ENCODE measurements around the gene TMTC2.

DNA sequence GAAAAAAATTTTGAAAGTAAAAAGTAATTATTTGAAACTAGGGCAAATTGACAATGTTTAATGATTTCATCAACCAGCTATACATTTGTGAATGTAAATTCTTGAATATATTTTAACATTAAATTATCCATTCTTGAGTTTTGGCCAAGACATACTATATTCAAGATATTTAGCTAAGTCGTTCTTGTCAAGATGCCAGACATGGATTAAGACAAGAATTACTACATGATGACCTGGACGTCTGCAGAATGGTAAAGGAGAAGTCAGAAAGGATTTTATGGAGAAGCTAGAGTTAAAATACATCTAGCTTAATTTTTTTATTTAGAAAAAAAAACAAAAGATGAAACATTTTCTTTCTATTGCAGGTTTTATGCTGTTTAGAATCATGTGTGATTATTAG lies 255.8 kb downstream of the TMTC2 start:
- TF ChIP-seq POLR2A (IDR thresholded peaks at IDR 0.05): no peak
- TF ChIP-seq, protein P1, sequence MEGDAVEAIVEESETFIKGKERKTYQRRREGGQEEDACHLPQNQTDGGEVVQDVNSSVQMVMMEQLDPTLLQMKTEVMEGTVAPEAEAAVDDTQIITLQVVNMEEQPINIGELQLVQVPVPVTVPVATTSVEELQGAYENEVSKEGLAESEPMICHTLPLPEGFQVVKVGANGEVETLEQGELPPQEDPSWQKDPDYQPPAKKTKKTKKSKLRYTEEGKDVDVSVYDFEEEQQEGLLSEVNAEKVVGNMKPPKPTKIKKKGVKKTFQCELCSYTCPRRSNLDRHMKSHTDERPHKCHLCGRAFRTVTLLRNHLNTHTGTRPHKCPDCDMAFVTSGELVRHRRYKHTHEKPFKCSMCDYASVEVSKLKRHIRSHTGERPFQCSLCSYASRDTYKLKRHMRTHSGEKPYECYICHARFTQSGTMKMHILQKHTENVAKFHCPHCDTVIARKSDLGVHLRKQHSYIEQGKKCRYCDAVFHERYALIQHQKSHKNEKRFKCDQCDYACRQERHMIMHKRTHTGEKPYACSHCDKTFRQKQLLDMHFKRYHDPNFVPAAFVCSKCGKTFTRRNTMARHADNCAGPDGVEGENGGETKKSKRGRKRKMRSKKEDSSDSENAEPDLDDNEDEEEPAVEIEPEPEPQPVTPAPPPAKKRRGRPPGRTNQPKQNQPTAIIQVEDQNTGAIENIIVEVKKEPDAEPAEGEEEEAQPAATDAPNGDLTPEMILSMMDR (IDR thresholded peaks at IDR 0.05): no peak

Measured in adrenal gland (tissue), 5 donors.